NCI-H2196 (cell line): ENCODE data around the gene LRMDA.

Source experiments
- DNase-seq: peaks from one replicate; lab custom pipeline; 2025; ENCODE audit not compliant: unreplicated experiment; lab: John Stamatoyannopoulos, UW

Gene LRMDA

DNA sequence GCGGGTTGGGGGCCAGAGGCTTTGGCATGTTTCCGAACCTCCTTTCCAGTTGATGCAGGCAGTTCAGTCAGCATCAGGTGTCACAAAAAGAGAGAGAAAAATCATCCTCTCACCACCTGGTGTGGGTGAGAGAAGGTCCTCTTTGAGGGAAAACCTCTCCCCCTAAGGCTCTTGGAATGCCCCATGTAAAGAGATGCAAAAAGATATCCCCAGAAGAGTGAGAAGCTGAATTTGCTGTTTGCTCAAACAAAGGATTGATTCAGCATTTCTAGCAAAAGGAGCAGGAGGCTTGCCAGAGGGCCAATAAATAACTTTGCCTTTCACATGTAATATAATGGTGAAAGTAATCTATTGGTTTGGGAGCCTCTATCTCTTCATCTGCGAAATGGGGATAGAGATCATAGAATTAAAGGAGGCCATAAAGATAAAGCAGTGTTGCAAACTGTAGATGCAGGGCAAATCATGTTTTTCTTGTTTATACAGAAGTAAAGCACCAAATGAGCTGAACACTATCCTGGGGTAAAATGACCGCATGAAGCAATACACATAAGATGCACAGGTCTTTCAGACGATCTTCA is 425.9 kb downstream of the LRMDA start:
- no peak for DNase-seq

DNA sequence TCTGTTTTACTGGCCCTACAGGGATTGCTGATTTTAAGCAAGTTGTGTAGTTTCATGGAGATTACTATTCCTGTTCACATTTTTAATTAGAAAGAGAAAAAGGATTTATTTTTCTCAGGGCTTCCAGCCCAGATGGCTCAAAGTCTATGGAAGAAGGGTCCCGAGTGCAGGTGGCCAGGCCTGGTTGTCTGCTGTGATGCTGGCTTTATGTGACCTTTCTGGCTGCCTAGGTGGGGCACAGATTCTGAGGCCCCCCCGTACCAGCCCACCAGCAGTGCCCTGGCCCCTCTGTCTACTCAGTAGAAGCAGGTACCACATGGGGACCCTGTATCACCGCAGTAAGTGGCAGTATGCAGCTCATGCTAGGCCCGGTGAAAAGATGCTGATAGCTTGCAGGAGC is 426.5 kb downstream of the LRMDA start:
- DNase-seq: no peak

DNA sequence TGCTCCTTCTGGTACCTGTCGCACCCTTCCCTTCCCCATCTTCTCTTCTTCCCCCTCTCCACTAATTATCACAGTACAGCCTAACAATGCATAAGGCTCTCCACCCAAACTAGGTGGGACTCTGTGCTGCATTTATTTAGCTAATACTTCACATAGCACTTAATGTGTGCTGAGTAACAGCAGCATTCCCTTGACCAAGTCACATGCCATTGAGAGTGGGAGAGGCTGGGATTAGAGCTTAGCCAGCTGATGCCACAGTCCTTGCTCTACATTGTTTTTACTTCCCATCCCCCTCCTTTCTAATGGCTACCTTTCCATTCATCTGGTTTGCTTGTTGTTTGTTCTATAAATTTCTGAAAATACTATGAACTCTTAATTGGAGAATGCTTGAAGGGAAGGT is 426.9 kb downstream of the LRMDA start:
- DNase-seq: no peak

DNA sequence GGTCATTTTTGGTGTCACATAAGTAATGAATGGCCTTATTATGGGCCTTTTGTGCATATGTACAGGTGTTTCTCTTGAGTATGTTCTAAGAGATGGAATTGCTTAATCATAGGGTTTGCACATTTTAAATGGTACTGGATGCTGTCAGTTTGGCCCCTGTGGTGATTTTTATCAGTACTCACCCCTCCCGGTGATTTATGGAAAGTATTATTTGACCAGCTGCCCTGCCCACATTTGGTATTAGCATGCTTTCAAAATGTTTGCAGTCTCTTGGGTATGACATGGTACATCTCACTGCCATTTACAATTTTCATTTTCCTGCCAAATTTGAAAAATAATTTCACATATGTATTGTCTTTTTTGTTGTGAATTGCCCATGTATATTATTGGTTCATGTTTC is 427.7 kb downstream of the LRMDA start:
- no peak for DNase-seq

DNA sequence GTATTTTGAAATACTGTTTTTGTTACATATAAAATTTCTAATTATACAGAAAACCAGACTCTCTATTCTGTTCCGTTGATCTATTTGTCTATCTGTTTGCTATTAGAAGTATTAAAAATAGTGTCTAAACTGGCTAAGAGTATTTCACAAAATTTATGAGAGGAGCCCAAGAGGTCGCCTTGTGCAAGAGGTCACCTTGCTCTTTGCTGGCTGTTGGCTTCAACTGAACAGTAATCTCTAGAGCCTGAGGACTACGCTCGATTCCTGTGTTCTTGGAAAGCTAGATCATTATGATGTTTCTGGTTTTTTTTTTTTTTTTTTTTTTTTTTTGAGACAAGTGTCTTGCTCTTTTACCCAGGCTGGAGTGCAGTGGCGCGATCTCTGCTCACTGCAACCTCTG is 428.6 kb downstream of the LRMDA start:
- DNase-seq: no peak

DNA sequence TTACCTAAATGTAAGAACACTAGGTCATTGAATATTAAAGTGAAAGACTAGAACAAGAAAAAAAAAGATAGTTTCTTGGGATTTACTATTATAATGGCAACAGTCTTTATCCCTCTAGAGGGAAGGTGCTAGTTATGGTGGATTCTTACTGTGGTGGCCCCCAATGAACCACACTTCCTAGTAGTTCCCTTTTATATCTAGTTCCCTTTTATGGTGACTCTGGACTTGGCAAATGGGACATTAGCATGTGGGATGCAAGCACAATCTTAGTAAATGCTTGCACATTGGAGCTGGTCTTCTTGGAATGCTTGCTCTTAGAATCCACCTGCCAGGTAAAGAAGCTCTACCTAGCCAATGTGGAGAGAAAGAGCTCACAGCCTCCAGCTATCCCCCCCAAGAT is 430.2 kb downstream of the LRMDA start:
- no peak for DNase-seq

DNA sequence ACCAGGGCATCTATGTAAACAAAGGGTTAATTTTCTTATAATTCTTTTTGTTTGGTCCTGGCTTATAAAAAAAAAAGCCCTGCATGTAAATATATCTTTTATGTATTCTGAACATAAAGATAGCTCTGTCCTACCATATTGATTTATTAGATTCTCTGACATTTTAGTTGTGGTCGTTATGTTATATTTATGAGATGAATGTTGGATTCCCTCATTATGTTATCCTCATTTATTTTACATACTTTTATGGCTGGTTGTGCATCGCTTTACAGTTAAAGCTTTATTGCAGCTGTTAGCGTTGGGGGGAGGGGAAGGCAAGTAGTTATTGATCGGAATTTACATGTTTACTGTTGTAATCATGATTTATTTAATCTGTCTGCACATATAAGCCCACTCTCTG is 431.5 kb downstream of the LRMDA start:
- no peak for DNase-seq

DNA sequence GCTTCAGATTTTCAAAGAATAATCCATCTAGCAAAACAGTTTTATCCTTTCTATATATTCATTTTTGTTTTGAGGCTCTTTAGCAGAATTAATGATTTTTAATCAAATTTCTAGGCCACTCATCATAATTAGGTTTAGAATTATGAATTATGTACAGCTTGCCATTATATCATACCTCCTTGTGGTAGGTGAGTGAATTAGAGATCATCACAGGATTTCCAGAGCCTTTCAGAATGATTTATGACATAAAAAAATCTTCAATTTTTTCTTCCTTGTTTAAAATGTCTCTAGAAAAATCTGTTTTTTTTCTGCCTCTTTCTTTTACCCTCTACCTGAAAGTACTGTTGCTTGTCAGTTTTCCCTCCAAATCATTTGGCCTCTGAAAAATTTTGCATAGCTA is 433.3 kb downstream of the LRMDA start:
- DNase-seq: no peak

DNA sequence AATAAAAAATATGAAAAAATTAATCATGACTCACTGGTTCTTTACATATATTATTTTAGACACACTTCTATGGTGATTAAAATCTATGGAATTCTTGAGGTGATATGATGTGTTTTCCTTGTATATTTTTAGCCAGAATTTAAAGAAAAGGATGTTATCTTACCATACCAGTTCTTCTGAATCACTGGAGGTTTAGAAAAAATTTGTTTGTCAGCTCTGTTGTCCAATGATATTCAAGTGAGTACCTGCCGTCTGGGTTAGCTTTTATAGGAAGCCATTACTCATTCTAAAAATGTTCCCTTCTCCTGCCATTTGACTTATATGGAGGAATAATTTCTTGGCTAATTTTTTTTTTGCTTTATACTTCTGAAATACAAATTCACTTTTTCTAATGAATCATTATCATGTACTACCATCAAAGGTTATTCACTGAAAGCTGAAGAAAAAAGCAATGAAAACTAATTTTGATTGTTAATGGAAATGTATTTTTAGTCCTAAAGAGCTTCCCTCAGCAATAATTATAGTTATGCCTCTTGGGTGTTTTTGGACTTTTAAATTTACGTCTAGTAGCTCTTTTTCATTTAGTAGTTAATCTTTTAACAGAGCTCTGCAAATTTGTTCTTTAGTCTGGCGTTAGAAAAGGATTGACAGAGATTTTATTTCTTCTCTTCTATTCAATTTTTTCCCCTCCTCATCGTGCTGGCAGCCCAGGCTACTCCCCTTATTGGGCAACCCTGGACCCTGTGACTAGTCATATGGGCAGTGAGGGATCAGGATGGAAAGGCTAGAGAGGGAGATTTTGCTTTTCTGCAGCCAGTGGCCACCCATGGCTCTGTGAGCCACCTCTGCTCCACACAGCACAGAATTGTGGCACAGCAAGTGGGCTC is 434.2 kb downstream of the LRMDA start:
- DNase-seq: no peak

DNA sequence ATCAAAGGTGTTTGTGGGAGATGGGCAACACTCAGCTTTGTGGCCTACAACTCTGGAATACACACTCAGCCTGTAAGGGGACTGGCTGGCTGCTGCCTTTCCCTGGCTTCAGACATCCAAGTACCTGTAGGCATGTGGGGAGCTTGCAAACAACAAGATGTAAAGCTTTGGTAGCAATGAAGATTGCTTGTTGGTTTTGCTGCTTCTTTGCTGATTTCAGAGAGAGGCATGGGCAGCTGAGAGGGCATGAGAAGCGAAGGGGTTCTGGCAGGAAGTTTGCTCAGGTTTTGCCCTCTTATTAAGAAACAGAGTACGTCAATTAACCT is 434.8 kb downstream of the LRMDA start:
- DNase-seq: no peak

DNA sequence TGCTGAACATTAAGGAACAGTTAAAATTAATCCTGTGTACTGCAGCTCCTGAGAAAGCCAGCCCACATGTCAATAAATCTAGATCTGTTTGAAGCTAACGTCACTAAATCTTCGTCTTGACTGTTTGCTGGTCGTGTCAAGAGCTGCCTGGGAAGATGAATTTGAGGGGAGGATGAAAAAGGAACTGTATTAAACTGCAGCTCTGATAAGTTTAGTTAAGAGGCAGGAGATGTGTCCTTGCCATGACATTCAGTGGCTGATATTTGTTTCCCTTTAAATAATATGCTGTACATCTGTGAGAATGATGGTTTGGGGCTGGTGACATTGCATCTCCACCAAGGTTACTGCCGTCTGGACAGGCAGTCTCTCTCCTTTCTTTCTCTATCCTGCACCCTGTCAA is 435.3 kb downstream of the LRMDA start:
- DNase-seq: no peak

DNA sequence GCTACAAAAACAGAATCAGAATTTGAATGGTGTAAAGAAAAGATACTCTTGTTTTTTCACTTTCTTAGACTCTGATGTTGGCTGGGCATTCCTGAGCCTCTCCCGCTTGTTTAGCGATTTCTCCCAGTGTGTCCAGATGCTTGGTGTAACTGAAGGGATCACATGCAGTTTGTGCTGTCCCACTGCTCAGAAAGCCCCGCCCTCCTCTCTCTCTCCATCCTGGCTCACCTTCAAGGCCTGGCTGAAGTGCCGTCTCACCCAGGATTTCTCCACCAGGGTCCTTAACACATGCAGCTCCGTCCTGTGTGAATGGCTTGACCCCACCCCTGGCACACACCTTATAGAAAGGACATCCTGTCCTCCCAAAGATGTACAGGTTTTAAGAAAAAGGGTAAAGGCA is 437.1 kb downstream of the LRMDA start:
- DNase-seq: no peak

DNA sequence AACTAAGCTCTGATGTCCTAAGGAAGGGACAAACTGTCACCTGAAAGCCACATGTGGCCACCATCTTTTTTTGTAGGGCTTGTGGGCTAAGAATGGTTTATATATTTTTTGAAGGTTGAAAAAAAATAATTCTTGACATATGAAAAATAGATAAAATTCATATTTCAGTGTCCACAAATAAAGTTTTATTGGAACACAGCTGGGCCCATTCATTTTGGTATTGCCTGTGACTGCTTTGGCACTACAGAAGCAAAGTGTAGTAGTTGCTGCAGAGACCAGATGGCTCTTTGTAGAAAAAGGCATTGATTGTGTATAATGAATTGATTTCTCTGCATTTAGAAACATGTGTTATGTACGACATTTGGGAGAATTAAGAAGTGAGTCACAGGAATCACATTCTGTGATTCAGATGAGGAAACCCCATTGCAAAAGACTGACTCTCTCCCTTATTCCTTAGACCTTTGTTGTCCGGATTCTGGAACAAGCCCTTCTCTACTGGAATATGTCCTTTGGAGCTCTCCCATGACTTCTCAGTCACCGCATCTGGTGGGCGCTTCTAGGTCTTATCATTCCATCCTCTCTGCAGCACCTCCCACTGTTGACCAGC is 438.7 kb downstream of the LRMDA start:
- DNase-seq: no peak

DNA sequence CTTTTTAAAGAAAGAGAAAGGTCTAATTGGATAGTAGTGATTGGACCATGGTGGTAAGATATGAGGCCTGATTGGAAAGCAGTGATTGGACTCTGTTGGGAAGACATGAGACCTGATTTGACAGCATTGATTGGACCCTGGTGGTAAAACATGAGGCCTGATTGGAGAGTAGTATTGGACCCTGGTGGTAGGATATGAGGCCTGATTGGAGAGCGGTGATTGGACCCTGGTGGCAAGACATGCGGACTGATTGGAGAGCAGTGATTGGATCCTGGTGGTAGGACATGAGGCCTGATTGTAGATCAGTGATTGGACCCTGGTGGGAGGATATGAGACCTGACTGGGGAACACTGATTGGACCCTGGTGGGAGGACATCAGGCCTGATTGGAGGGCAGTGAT is 444.3 kb downstream of the LRMDA start:
- no peak for DNase-seq

DNA sequence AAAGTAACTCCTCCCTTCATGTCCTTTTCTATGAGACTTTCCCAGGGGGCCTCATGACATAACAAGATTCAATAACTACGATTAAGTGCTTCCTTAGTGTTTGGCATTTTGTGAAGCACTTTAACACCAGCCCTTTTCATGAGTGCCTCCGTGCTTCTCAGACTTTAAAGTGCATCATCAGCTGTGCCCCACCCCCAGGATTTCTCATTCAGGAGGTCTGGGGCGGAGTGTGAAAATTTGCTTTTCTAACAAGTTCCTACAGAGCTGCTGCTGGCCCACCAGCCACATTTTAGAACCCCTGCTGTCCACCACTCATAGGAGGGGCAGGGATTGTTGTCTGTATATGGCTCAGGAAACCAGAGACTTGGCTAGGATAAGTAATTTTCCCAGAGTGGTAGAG is 445.3 kb downstream of the LRMDA start:
- no peak for DNase-seq

DNA sequence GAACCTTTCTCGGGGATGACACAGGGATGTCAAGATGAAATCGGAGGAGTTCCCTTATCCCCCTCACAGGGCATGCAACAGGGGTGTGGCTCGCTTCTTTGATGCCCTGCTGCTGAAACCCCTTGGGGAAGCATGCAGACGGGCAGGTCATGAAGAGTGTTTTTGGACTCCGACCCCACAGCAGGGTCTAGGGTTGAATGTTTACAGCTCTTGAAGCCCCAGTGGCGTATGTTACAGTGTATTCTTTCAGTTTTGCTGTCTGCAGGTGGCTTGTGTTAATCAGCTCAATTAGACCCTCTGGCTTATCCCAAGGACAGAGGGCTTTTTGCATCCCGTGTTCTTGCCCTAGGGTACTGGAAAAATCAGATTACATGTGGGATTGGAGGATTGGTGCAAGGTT is 446.5 kb downstream of the LRMDA start:
- DNase-seq: no peak

DNA sequence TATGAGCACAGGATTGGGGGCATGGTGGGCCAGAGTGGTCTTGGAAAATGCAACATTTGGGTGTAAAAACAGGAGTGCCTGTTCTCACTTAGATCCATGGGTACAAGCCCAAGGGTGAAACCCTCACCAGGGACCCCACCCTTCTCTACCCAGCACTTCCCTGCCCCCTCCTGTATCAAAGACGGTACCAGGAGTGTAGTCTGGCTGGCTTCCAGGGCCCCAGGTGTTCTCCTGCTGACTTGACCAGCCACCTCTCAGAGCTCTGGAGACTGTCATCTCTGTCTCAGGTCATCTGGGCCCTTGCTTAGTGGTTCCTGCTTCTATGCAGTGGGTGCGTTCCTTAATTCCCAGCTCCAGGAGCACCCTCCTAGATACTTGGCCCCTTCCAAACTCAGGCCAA is 447.2 kb downstream of the LRMDA start:
- DNase-seq: no peak

DNA sequence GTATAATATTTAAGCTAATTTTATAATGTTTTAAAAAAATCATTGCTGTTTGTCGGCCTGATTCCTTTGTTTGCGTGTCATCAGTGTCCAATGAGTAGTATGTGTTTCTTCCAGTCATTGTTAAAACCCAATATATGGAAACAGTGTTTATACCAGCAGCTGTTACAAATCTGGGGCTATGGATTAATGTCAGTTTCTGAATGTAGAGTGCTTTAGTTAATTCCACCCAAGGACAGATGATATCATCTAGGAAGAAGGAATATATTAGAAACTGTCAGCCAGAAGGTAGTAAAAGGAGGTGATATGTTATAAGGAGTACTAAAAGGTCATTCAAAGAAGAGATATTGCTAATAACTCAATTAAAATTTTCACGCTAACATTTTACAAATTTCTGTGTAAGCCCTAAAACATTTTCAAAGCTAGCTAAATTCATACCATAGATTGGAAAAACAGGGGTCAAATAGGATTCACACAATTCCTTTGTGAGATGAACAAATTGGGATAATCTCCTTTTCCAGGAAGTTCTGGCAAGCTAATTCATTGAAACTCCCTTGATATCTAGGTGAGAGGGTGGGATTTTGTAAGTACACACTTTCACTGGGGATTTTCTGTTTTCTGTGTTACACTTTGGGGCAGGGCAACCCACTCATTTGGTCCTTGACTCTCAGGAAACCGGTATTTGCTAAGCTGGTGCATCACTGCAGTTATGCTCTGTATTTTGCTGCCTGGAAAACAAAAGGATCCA is 448.8 kb downstream of the LRMDA start:
- DNase-seq: no peak

DNA sequence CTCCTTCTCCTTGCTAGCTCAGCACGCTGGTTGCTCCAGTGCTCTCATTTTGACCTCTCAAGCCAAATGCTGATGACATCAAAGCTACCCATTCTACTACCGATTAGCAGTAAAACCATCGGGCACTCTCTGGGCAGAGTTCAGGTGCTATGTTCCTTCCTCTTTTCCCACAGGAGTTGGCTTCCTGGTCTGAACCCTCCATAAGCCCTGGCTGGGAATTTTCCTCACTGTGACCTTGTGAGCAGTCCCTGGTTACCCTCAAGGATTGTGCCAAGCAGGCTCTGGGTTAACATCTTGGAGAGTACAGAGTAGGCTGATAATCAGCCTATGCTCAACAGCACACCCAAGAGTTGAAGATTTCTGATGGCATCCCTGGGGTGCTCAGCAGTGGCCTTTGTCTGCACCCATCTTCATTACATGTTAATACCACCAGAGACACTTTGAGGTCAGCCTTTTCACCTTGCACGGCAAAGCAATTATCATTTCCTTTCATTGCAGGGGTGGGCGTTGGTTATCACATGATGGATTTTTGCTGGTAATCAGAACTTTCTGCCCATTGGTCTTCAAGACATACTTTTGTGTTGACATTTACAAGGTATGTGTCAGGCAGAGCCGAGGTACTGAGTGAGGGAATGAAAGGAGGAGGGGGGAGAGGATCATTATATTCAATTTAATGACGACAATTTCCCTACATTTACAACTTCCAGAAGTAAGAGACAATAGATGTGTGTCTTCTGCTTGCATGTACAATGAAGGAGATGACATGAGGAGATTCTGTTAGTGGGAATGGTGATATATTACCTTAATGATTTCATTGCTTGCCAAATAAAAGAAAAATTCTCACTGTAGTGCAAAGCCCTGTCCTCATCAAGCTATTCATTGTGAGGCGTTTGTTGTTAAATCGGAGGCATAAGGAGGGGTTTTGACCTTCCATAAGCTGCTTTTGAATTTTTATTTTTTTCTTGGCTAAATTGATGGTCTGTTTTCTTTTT is 452.0 kb downstream of the LRMDA start:
- DNase-seq: no peak

DNA sequence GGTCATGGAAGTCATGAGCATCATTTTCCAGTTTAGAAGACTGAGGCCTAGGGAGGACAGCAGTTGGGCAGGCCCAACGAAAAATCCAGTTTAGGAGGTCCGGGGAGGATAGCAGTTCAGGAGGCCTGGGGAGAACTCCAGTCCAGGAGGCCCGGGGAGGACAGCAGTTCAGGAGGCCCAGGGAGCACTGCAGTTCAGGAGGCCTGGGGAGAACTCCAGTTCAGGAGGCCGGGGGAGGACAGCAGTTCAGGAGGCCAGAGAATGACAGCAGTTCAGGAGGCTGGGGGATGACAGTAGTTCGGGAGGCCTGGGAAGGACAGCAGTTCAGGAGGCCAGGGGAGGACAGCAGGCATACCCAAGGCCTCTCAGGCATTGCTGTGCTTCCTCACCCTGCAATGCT is 453.4 kb downstream of the LRMDA start:
- DNase-seq: no peak

DNA sequence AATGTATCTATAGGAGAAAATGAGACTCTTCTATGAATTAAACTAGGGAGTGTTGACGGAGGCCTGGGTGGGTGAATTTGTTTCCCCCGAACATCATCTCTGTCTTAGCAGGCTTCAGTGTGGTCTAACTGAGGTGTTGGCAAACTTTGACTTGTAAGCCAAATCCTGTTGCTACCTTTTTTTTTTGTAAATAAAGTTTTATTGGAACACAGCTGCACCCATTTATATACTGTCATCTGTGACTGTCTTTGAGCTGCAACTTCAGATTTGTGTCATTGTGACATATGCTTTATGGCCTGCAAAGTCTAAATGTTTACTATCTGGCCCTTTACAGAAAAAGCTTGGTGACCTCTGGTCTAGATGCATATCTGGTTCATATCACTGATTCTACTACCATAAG is 455.9 kb downstream of the LRMDA start:
- DNase-seq: no peak
